Fibroblast of skin of abdomen (primary cell): ENCODE results near the gene SRP54.
"Not testable (repeated sequence)": the region's sequence is repeated elsewhere in the genome, so short reads cannot be mapped to it uniquely, and the experiment has no call there.

Experiments used
- DNase-seq: peaks from one replicate; pipeline ENCODE4 v3.0.0-alpha.2; 2013

The SRP54 gene

GRCh38 chr14:35047976-35048513 is 65.3 kb downstream of the SRP54 start:
- DNase-seq, result no peak

DNA sequence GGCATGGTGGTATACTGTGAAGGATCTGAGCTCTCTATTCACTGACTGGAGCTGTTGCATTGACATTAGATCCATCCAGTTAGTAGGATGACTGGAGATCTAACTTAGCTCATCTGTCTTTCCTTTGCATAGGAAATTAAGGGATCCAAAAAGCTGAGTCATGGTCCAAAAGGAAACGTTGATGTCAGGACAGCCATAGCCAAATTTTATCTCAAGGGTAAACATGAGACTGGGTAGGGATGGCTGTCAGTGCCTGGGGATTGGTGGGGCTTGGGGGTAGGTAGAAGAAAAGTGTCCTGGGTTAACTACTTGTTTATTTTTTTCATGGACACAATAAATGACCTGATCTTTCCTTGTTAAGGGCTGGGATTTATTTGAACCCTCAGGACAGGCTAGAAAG is 67.9 kb downstream of the SRP54 start:
- DNase-seq, result peak; percentile 52

DNA sequence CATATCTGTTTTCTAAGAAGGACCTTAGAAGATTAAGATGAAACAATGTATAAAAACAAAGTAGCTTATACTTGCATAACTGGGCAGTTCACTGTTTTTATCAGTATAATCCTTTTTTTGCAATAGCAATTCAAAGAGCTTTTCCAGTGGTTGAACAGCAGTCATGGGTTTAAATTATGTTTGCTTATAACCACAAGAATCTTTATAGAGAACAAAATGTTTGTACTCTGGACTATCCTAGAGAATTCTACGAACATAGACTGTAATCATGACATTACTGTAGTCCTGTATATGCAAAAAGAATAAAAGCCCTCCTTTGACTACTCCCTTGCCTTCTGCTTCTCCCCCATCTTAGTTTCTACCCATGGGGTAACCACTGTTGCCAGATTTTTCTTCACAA is 69.0 kb downstream of the SRP54 start:
- DNase-seq, result no peak

GRCh38 chr14:35052637-35053036 is 69.8 kb downstream of the SRP54 start:
- DNase-seq, result no peak

GRCh38 chr14:35061113-35061791 is 78.5 kb downstream of the SRP54 start:
- peak; percentile 6 for DNase-seq

DNA sequence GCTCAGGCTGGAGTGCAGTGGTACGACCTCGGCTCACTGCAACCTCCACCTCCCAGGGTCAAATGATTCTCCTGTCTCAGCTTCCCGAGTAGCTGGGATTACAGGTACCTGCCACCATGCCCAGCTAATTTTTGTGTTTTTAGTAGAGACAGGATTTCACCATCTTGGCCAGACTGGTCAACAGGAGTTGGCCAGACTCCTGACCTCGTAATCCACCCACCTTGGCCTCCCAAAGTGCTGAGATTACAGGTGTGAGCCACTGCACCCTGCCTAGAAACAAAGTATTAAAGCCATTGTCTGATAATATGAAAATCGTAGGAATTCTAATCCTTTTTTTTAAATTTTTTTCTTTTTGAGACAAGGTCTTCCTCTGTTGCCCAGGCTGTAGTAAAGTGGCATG is 82.9 kb downstream of the SRP54 start:
- not testable (repeated sequence) for DNase-seq

GRCh38 chr14:35068238-35069012 is 85.6 kb downstream of the SRP54 start:
- DNase-seq, result no peak

- no peak for DNase-seq
Measured at GRCh38 chr14:35072226-35072625, 89.4 kb downstream of the SRP54 start.

DNA sequence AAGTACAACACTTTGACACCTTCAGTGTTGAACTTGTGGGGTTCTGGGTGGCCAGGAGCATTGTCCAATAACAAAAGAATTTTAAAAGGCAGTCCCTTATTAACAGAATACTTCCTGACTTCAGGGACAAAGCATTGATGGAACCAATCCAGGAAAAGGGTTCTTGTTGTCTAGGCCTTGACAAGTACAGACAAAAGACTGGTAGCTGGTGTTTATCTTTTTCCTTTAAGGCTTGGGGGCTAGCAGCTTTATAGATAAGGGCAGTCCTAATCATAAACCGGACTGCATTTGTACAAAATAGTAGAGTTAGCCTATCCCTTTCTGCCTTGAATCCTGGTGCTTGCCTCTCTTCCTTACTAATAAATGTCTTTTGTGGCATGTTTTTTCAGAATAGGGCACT is 90.7 kb downstream of the SRP54 start:
- DNase-seq, result no peak

DNA sequence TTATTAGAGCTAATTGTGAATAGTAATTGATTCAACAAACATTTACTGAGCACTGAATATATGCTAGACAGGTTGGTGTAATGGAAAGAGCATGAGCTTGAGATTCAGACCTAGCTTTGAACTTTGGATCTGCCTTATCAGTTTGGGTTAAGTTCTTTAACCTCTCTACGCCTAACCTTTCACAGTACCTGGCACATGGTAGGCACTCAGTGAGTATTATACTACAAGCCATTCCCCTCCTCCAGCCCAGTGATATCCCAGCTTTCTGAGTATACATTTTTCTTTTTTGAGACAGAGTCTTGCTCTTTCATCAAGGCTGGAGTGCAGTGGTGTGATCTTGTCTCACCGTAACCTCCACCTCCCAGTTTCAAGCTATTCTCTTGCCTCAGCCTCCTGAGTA is 95.3 kb downstream of the SRP54 start:
- DNase-seq, result no peak
